Measurements from ENCODE around the gene LUC7L3. TPM values are rescaled to one million over a fixed set of nuclear protein-coding genes. Genes with fewer than 3 reads are reported as not detected.
"Not testable (repeated sequence)": the region's sequence is repeated elsewhere in the genome, so short reads cannot be mapped to it uniquely, and the experiment has no call there.

The LUC7L3 gene
- total RNA-seq, 1 donor from 2014 or later, result 53.3 TPM

GRCh38 chr17:50798424-50799288 lies 79.3 kb downstream of the LUC7L3 start:
- ATAC-seq (no peak), DNase-seq (no peak)
- intact Hi-C loops (cut with micrococcal nuclease), result no loop called here

- intact Hi-C loops (cut with micrococcal nuclease), result no loop called here
- ATAC-seq (no peak), DNase-seq (no peak)
Measured at GRCh38 chr17:50799582-50799981, 80.2 kb downstream of the LUC7L3 start.

- intact Hi-C loops (cut with micrococcal nuclease), result no loop called here
- ATAC-seq, result no peak
- no peak for DNase-seq
Measured at GRCh38 chr17:50800196-50800700, 80.8 kb downstream of the LUC7L3 start.

DNA sequence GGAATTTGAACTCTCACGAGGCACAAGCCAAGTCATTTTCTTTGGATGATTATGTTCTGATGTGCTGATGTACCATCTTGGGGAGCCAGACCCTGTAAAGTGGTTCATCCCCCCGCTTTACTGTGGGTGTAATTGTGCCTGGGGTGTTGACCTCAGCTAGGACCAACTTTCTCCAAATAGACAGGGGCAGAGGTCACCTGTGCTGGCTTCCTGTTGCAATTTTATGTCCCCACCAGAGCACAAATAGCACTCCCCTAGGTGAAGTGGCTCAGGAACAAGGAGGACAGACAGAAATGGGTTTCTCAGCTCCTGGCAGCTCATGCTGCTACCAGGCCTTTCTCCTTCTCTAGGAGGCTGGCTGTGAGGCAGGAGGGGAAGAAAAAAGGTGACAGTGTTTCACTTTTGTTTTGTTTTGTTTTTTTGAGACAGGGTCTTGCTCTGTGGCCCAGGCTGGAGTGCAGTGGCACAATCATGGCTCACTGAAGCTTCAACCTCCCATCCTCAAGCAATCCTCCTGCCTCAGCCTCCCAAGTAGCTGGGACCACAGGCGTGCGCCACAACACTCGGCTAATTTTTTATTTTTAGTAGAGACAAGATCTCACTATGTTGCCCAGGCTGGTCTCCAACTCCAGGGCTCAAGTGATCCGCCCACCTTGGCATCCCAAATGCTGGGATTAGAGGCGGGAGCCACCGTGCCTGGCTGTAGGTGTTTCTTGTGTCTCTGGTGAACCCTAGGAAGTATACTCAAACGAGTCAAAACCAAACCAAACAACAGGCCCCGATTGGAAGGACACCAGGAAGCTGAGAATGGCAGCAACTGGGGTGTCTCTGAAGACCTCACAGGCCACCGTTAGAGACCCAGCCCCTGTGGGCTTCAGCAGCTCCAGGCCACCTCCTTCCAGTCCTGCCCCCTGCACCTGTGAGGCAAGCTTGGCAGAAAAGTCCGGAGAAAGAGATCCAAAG lies 83.5 kb downstream of the LUC7L3 start:
- no peak for DNase-seq
- intact Hi-C loops (cut with micrococcal nuclease), result no loop called here
- no peak for ATAC-seq

DNA sequence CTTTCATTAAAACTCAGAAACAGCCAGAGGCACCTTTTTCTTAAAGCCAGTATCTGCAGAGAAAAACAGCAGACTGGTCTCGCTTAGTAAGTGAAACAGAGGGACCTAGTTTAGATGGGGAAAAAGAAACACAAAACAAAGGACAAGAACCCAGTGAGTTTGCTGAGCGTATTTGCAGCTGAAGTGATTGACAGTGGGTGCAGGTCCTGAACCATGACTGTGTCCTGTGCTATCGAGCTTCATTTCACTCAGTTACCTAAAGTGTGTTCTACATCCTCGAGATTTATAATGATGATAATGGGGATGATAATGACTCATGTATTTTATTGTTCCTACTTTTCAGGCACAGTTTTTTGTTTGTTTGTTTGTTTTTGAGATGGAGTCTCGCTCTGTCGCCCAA lies 84.3 kb downstream of the LUC7L3 start:
- intact Hi-C loops (cut with micrococcal nuclease), result no loop called here
- DNase-seq, result no peak
- no peak for ATAC-seq

GRCh38 chr17:50804749-50805475 lies 85.5 kb downstream of the LUC7L3 start:
- DNase-seq; ATAC-seq; intact Hi-C loops (cut with micrococcal nuclease): not testable (repeated sequence)

DNA sequence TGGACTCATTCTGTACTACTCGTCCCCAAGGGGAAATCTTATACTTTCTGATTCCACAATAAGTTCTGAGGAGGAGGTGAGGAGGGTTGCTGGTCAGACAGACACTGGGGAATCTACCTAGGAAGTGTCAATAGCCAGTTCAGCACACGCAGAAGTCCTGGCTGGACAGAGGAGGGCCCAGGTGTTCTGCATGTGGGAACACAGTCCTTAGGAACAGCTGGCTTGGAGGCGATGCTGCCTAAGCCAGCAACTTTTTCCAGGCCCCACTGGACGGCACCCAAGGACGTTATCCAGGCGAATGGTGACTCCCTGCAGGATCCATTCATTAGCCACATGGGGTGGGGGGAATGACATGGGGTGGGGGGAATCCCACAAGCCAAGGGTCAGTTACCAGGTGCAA lies 86.1 kb downstream of the LUC7L3 start:
- DNase-seq, result no peak
- intact Hi-C loops (cut with micrococcal nuclease), result no loop called here
- peak; percentile 37 for ATAC-seq

Small RNA genes within 50 kb of the gene (microRNA-seq; reads per million reads assigned to microRNA genes)
- gene MIR8059 (ENCODE audit: borderline number of aligned reads), result not detected

Other genes with a start within 250 kb of the LUC7L3 start
- 55.9 TPM for gene RSAD1, start 240.7 kb upstream of the LUC7L3 start, total RNA-seq
- 0.55 TPM for gene MYCBPAP, start 211.2 kb upstream of the LUC7L3 start, total RNA-seq
- 33.4 TPM for gene EPN3, start 186.9 kb upstream of the LUC7L3 start, total RNA-seq
- 68.7 TPM for gene SPATA20, start 172.4 kb upstream of the LUC7L3 start, total RNA-seq
- gene CACNA1G, start 158.9 kb upstream of the LUC7L3 start, total RNA-seq, result 0.25 TPM
- 0.37 TPM for gene ABCC3, start 84.7 kb upstream of the LUC7L3 start, total RNA-seq
- 54.4 TPM for gene ANKRD40, start 11.7 kb upstream of the LUC7L3 start, total RNA-seq
- gene ANKRD40CL, start 47.9 kb downstream of the LUC7L3 start, total RNA-seq, result not detected
- 0.07 TPM for gene WFIKKN2, start 116.0 kb downstream of the LUC7L3 start, total RNA-seq
- gene TOB1, start 146.8 kb downstream of the LUC7L3 start, total RNA-seq, result 107 TPM